GM18499 (cell line): Measurements from ENCODE around the gene UQCRFS1.
"Not testable (repeated sequence)": the region's sequence is repeated elsewhere in the genome, so short reads cannot be mapped to it uniquely, and the experiment has no call there.

Experiments used
- ATAC-seq: cut with Tn5 transposase; IDR thresholded peaks from one replicate; pipeline ENCODE4 v1.9.1; 2021; ENCODE audit warnings: moderate number of reproducible peaks; ENCODE audit not compliant: insufficient read depth, unreplicated experiment

Gene UQCRFS1

DNA sequence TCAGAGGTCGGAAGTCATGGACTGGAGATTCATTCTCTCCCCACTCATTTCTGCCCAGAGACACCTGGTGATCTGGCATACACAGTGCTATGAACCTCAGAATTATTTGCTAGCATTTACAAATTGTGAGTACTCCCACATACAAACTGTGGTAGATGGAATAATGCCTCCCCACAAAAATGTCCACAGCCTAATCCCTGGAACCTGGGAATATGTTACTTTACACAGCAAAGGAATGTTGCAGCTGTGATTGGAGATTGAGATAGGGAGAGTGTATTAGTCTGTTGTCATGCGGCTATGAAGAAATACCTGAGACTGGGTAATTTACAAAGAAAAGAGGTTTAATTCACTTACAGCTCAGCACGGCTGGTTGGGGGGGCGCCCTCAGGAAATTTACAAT, 3.1 kb upstream of the UQCRFS1 start:
- ATAC-seq: no peak

DNA sequence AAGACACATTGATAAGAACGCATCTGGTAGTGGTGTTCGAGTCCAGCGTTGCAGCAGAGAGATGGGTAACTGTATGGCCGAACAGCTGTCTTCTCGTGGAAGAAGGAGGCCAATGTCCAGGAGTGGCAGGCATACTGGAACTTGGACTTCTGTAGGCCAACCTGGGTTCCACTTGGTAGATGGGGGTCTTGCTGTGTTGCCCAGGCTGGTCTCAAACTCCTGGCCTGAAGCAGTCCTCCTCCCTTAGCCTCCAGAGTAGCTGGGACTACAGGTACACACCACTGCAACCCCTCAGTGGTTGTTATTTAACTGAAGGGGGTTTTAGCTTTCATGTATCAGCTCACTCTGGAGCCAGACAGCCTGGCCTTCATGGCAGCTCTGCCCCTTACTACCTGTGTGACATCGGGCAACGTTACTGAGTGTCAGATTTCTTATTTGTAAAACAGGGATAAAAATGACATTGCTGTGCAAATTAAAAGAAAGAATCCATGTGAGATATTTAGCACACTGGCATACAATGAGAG, 2.4 kb upstream of the UQCRFS1 start:
- ATAC-seq: no peak

DNA sequence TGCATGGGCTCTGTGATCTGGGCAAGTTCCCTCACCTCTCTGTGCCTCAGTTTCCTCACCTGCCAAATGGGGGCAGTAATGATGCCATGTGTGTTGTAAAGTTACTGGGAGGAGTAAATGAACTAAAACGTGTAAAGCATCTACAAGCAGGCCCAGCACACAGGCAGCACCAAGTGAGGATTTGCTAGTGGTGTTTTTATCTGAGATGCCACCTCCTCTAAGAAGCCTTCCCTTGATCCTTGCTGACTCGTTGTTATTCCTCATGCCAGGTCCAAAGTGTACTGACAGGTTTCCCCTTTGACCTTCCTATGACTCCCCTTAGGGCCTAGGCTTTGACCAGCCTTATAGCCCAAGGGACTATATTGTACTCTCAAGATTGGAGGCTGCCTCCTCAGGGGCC, 1.5 kb upstream of the UQCRFS1 start:
- no peak for ATAC-seq

DNA sequence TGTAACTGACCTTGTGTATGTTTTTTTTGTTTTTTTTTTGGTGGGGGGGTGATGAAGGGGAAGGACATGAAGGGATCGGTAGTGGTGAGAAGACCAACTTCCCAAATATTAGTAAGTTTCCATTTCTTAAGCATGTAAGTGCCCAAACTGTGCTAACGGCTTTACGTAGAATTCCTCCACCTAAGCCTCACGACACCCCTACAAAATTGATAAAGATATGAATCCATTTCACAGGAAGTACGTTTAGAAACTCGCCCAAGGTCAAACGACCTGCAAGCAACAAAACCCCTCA, 649 bp downstream of the UQCRFS1 start:
- ATAC-seq: no peak

DNA sequence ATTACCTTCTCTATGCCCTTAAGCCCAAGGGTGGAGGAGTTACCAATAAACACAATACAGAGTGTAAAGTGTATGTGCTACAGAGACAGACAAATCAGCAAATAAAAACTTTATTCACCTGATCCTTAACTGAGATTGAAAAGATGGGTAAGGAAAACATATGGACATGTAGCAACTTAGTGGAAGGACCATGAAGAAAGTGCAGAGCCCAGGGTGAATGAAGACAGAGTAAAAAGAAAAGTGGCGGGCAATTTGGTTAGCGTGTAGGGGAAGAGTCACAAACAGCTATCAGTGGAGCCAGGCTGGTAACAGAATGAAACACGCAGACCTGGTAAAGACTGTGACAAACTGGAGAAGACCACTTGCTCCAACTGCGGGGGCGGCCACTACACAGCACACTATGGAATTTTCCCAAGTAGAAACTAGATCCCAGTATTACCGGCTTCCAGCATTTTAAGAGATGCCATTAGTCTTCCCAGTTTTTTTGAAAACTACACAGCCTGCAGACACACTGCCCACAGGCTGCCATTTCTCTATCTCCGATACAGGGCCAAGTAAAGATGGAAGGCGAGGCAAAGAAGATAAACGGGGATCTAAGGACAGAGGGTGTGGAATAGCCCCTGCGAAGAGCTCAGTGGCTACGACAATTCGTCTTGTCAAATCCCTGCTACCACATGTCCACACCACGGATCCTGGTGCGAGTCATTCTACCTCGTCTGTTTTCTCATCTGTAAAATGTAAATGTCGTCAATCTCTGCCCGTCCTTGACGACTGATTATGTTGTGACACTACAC, 1.2 kb downstream of the UQCRFS1 start:
- no peak for ATAC-seq

DNA sequence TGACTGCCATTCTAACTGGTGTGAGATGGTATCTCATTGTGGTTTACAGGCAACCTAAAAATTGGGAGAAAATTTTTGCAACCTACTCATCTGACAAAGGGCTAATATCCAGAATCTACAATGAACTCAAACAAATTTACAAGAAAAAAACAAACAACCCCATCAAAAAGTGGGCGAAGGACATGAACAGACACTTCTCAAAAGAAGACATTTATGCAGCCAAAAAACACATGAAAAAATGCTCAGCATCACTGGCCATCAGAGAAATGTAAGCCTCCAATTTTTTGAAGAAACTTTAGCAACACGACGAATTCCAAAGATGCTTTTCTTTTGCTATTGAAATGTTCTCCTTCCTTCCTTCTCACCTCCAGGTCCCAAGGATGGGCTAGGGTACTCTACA, 1.9 kb downstream of the UQCRFS1 start:
- not testable (repeated sequence) for ATAC-seq

DNA sequence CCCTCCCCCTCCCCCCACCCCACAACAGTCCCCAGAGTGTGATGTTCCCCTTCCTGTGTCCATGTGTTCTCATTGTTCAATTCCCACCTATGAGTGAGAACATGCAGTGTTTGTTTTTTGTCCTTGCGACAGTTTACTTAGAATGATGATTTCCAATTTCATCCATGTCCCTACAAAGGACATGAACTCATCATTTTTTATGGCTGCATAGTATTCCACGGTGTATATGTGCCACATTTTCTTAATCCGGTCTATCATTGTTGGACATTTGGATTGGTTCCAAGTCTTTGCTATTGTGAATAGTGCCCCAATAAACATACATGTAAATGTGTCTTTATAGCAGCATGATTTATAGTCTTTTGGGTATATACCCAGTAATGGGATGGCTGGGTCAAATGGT, 2.4 kb downstream of the UQCRFS1 start:
- ATAC-seq: not testable (repeated sequence)

DNA sequence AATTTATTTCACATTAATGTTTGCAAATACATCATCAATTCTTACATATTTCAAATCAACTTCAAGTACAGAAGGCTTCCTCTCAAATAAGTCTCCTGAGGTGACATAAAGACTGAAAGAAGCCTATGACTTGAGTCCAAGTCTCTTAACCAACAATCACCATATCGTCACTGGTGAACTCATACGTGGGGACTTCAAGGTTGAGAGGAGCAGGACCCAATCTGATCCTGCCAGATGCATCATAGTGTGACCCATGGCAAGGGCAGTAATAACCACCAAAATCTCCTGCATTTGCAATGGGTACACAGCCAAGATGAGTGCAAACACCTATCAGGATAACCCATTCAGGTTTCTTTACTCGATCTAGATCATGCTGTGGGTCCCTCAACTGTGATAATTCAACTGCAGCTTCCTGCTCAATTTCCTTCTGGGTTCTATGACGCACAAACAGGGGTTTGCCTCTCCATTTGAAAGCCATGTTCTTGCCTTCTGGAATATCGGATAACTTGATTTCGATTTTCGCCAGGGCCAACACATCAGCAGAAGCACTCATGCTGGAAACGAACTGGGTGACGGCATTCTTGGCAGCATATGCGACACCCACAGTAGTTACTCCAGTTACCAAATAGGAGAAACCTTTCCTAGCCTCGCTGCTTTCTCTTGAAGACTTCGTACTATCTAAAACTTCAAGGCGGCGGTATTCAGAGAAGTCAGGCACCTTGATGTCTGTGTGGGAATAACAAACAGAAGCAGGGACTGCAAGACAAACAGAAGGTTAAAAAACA, 5.4 kb downstream of the UQCRFS1 start:
- not testable (repeated sequence) for ATAC-seq

DNA sequence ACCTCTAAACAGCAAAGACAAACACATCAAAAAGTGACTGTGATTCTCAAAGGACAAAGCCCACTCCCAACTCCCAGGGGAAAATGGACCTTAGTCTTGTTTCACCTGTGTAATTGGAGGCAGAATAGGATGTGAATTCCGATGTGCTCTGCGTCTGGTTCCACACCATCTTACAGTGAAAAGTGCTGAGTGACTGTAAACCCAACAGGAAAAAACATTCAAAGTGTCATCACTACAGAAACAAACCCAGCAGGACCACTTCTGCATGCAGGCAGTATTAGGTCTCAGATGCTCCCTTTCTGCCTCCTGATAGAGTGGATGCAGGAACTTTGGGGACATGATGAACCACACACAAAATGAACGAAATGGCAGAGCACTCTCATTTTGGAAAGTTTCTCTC, 6.5 kb downstream of the UQCRFS1 start:
- no peak for ATAC-seq

DNA sequence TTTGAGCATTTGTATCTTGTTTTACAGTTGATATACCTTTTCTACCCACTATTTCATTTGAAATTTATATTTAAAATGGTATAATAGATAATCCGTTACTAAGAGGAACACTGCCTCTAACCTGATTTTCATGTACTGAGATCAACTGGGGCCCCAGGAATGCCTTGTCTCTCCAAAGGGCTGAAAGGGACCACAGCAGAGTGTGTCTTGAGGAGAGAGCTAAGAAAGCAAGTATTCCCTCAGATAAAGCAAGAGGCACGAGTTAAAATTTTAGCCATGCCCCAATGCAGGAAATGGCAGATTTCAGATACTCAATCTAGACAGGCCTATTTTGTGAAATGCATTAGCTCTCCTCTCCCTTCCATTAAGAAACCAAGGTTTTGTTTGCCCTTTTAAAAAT, 10.7 kb downstream of the UQCRFS1 start:
- no peak for ATAC-seq

DNA sequence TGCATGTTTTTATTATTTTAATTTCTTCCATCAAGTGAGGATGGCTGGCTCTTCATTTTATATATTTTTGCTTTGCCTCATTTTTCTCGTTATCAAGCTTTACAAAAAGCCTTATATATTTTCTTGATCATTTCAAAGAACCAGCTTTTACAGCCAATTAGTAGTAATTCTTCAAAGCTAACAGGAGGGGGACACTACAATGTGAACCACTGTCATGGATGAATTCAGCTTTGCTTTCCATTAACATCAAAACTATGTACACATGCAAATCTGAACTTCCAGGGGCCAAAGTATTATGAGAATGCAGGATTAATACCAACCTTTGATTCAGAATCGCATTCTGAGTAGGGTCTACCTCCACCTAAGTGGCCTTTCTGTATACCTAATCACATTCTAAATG, 11.1 kb downstream of the UQCRFS1 start:
- no peak for ATAC-seq

DNA sequence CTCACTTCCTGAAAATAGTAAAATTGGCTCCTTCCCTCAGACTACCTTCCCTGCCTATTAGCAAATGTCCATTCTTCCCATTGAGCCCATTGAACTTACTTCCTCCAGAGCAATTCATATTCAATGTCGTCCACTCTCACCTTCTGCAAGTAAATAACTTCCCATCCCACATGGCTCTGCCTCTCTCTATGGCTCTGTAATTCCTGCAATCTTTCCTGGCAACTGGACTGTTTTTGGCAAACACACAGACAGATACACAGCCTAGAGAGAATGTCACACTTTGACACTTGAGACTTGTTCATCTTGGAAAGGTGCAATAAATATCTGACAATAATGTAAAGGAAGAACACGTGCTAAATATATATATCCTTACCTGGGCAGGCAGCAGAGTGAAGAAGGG, 18.3 kb downstream of the UQCRFS1 start:
- no peak for ATAC-seq

DNA sequence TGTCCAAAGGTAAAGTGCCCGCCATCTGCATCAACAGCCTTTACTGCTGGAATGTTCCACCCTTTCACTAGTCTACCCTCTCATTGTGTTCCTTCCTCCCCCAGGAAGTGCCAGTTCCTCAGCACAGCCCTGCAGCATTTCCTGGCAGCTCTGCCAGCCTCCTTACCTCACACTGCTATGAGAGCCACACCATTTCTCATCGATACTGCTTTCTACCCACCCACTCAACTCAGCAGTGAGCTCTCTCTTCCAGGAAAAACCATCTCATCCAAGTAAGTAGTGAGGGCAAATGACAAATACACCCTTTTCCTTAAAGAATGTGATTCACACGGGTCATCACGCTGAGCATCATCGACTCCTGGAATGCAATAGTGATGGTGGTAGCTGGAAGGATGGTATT, 19.8 kb downstream of the UQCRFS1 start:
- no peak for ATAC-seq

DNA sequence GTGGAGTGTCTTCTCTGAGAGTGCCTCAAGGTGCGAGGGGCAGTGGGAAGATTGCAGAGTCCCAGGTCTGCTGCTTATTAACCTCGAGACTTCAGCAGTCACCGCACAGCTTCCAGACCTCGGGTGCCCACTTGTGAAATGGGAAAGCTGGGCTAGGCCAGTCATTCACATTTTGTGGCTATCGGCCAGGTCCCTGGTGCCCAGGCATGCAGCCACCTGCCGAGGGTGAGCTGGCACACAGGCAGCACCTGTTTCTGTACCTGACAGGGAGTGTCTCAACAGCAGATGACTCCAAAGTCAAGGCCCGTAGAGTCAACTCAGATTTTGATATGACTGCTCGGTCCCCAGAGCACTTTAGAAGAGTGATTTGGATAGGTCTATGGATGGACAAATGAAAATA, 21.9 kb downstream of the UQCRFS1 start:
- no peak for ATAC-seq

DNA sequence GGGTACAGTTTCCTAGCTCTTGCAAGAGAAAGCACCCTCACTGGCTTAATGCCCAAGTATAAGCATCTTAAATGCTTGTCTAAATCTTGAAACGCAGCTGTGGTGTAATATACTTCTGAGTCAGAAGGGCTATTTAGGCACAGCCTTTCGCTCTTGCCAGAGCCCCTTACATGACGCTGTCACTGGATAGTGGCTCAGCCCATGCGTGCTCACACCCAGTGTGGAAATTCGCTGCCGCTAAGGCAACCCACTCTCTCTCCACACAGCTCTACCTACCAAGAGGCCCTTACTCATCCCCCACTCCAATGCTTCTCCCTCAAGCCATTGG, 24.0 kb downstream of the UQCRFS1 start:
- ATAC-seq: no peak

DNA sequence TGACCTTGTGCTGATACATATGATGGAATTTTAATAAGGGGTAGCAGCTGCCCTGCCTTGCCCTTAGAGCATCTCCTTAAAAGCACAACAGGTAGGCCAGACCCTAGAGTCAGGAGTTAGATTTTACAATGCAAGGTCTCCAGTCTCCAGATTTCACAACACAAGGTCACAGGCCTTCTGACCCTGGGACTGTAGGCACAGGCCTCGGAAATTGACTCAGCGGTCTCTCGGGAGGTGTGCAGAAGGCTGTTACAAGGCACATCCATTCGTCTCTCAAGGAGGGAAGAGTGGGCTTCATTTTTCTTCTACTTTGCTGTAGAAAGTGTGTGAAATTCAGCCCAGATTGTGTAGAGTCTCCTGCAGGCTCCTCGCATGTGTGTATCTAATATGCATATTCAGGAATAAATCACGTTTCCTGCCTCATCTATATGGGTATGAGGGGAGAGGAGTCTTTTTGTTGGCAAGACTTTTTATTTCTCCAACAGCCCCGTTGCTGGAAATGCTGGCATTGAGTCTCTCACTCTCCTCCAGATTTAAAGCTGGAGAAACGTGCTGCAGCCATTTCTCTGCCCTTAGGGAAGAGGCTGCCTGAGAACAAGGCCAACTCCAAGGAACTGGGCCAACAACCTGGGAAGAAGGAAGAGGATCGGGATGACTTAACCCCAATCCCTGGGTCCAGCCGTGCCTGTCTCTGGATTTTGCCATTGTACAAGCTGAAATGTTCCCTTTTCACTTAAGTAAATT, 24.5 kb downstream of the UQCRFS1 start:
- no peak for ATAC-seq

DNA sequence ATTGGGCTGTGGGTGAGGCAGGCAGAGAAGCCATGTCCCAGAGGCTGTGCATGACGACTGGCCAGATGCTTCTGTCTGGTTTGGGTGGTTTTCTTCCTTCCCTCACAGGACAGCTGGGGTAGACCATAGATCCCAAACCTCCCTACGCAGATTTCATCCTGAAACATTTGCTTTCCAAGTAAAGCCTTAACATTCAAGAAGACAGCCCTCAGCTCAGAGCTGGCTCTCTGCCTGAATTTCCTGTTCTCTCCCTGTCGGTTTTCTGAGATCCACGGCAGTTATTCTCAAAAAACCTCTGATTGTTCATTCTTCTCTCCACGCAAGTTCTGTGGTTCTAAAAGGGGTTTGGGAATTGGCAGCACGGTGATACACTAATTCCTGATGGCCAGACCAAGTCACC, 25.3 kb downstream of the UQCRFS1 start:
- no peak for ATAC-seq

DNA sequence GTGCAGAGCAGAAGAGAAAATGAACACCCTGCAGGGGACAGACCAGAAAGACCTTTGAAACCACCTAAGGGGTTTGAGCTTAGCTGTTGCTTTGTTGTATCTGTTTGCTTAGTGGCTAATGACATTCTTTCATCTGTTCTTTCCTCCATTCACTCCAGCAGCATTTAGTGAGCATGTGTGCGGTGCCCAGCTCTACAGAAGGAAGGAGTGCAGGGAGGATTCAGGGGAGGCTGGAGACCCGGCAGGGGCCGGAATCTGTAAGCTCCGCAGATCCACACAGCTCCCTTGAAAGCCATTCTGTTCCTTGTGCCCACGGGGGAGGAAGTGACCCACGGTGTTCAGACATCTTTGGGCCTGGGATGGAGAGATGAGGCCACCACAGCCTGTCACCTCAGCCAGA, 27.5 kb downstream of the UQCRFS1 start:
- no peak for ATAC-seq

DNA sequence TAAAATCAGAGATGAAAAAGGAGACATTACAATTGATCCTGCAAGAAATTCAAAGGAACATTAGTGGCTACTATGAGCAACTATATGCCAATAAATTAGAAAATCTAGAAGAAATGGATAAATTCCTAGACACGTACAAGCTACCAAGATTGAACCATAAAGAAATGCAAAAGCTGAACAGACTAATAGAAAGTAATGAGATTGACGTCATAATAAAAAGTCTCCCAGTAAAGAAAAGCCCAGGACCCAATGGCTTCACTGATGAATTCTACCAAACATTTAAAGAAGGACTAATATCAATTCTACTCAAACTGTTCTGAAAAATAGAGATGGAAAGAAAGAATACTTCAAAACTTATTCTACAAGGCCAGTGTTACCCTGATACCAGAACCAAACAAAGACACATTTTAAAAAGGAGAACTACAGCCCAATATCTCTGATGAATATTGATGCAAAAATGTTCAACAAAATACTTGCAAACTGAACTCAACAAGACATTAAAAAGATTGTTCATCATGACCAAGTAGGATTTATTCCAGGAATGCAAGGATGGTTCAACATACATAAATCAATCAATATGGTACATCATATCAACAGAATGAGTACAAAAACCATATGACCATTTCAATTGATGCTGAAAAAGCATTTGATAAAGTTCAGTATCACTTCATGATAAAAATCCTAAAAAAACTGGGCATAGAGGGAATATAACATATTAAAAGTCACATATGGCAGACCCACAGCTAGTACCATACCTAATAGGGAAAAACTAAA, 35.8 kb downstream of the UQCRFS1 start:
- no peak for ATAC-seq

DNA sequence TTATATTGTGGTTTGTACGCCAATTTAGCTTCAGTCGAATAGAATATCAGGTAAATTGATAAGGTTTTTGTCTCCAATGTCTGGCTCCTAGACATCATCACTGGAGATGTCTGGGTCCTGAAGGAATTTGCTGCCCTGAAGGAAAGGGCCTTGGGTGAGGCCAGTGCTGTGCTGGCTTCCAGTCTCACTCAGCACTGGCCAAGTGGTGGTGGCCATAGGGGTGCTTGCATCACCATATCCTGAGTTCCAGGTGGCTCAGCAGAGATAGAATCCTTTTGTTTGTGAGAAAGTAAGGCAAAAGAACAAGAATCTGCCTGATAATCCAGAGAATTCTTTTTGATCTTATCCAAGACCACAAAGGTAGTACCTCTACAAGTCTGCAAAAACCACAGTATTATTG, 39.1 kb downstream of the UQCRFS1 start:
- ATAC-seq: no peak

DNA sequence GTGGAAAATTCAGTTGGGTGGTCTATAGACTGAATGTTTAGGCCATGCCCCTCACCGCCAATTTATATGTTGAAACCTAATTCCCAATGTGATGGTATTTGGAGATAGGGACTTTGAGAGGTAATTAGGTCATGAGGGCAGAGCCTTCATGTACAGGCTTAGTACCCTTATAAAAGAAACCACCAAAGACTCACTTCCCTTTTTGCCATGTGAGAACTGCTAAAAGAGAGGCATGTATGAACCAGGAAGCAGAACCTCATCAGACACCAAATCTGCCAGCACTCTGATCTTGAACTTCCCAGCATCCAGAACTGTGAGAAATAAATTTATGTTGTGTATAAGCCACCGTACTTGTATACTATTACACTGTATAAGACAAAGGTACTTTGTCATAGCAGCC, 40.6 kb downstream of the UQCRFS1 start:
- ATAC-seq: no peak
